Lower leg skin (tissue), 4 donors: ENCODE results near the gene ZP2. TPM values are rescaled to one million over a fixed set of nuclear protein-coding genes. Genes with fewer than 3 reads are reported as not detected.

Experiments
- DNase-seq, 2 donors: peaks; one replicate each; pipeline ENCODE4 v3.0.0-alpha.2; 2019; ENCODE audit warnings: low spot score in 2 of 2
- H3K4me3 ChIP-seq: fragments of 200-600 bp; sonication (generic); 2 replicates; pipeline ENCODE4 v1.5.1; 2017; ENCODE audit warnings: mild to moderate bottlenecking, low read depth; ENCODE audit not compliant: poor library complexity, severe bottlenecking
- POLR2A ChIP-seq, 2 donors: fragments of 450-650 bp; IDR thresholded peaks; one replicate each; pipeline ENCODE4 v1.6.1; 2016 to 2017; ENCODE audit warnings: antibody characterized with exemption in 2 of 2, mild to moderate bottlenecking in 1 of 2, moderate library complexity in 1 of 2
- WGBS, 2 donors: methylation state at CpG; one replicate each; pipeline ENCODE4 v1.1.5; 2018; 5-methylcytosine and 5-hydroxymethylcytosine counted together
- intact Hi-C: fragments of 100-400 bp; cut with DNase I; formaldehyde crosslinking; loops from one replicate; pipeline ENCODE4 v1.15.0; 2023; ENCODE audit warnings: low total_unique reads
- total RNA-seq, 4 donors: library from RNA; depleted of rRNA; stranded (reverse); fragments of >200 nt; gene quantifications; one replicate each; pipeline ENCODE4 v1.1.0, GENCODE V29; 2016
- TF ChIP-seq, protein P1 (sequence below), 3 donors: fragments of 450-650 bp; IDR thresholded peaks; one replicate each; pipeline ENCODE4 v1.5.1; 2016; ENCODE audit warnings: antibody characterized with exemption in 3 of 3, mild to moderate bottlenecking in 3 of 3, moderate library complexity in 2 of 3

Gene ZP2
- total RNA-seq, 4 donors from 2014 or later: 0.32 TPM; not detected in 3

DNA sequence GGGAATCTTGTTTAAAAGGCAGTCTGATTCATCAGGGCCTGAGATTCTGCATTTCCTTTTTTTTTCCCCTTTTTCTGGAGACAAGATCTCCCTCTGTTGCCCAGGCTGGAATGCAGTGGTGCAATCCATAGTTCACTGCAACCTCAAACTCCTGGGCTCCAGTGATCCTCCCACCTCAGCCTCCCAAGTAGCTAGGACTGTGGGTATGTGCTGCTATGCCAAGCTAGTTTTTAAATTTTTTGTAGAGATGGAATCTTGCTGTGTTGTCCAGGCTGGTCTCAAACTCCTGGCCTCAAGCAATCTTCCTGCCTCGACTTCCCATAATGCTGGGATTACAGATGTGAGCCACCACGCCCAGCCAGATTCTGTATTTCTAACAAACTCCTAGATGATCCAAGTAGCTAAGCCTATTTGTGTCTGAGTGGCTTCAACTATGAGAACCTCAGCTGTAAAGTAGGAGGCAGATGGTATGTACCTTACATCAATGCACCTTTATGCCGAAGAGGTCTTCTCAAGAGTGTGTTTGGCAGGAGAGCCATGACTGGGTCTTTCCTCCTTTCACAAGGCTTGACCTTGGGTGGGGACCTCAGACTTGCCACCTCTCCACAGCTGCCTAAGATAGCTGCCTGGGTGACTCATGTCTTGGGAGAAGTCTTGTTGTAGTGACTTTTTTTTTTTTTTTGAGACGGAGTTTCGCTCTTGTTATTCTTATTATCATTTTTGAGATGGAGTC lies 42.0 kb downstream of the ZP2 start:
- no peak for DNase-seq
- intact Hi-C loops: no loop called here
- WGBS, 2 donors: 71 to 72% methylated on average over 5 of the region's 5 CpGs
- H3K4me3 ChIP-seq: no peak overlapping the region
- no peak for TF ChIP-seq POLR2A (IDR thresholded peaks at IDR 0.05)
- TF ChIP-seq, protein P1, sequence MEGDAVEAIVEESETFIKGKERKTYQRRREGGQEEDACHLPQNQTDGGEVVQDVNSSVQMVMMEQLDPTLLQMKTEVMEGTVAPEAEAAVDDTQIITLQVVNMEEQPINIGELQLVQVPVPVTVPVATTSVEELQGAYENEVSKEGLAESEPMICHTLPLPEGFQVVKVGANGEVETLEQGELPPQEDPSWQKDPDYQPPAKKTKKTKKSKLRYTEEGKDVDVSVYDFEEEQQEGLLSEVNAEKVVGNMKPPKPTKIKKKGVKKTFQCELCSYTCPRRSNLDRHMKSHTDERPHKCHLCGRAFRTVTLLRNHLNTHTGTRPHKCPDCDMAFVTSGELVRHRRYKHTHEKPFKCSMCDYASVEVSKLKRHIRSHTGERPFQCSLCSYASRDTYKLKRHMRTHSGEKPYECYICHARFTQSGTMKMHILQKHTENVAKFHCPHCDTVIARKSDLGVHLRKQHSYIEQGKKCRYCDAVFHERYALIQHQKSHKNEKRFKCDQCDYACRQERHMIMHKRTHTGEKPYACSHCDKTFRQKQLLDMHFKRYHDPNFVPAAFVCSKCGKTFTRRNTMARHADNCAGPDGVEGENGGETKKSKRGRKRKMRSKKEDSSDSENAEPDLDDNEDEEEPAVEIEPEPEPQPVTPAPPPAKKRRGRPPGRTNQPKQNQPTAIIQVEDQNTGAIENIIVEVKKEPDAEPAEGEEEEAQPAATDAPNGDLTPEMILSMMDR (IDR thresholded peaks at IDR 0.05): no peak

- DNase-seq: no peak
- intact Hi-C loops: no loop called here
- WGBS, 2 donors: 97 to 98% methylated on average over 12 of the region's 12 CpGs
- H3K4me3 ChIP-seq: no peak overlapping the region
- no peak for TF ChIP-seq POLR2A (IDR thresholded peaks at IDR 0.05)
- TF ChIP-seq, protein P1 (IDR thresholded peaks at IDR 0.05): no peak
Observed at GRCh38 chr16:21167929-21168602, 43.3 kb downstream of the ZP2 start.

DNA sequence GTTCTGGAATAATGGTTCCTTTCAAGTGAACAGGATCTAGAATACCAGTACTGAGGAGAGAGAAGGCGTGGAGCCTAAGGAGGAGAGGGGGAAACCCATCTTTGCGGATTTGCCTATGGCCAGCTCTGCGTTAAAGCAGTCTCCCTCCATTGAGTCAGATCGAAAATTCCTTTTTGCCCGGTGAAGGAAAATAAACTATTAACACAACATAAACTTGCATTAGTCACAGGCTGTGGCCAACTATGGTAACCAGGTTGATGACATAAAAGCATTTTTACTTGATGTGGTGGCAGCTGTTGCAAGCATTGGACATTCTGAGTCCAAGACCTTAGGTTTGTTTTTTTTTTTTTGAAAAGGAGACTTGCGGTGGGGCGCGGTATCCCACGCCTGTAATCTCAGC lies 44.0 kb downstream of the ZP2 start:
- H3K4me3 ChIP-seq: no peak overlapping the region
- 94 to 97% methylated on average over 9 of the region's 9 CpGs for WGBS, 2 donors
- TF ChIP-seq, protein P1 (IDR thresholded peaks at IDR 0.05): no peak
- TF ChIP-seq POLR2A (IDR thresholded peaks at IDR 0.05): no peak
- no peak for DNase-seq
- intact Hi-C loops: no loop called here

DNA sequence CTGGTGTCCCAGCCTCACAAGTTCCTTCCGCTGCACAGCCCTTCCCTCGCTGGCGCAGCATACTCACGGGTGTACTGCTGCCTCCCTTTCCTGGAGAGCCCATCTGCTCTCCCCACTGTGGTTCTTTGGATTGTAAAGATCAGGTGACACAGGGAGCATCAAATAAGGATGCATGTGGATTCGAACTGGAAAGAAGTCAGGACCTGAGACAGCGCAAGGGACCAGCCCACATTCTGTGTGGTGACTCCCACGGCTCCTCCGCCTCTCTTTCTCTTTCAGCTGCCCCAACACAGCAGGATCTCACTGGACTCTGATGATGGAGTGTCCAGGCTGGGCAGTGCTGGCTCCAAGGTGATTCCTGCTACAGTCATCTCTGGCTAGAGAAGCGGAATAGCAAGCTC lies 44.8 kb downstream of the ZP2 start:
- DNase-seq: no peak
- no peak for TF ChIP-seq POLR2A (IDR thresholded peaks at IDR 0.05)
- TF ChIP-seq, protein P1 (IDR thresholded peaks at IDR 0.05): no peak
- intact Hi-C loops: no loop called here
- WGBS, 2 donors: 87 to 91% methylated on average over 9 of the region's 9 CpGs
- H3K4me3 ChIP-seq: no peak overlapping the region

GRCh38 chr16:21164521-21165168 lies 46.7 kb downstream of the ZP2 start:
- 88 to 93% methylated on average over 7 of the region's 7 CpGs for WGBS, 2 donors
- no peak for DNase-seq
- intact Hi-C loops: no loop called here
- TF ChIP-seq, protein P1 (IDR thresholded peaks at IDR 0.05): no peak
- TF ChIP-seq POLR2A (IDR thresholded peaks at IDR 0.05): no peak
- no peak overlapping the region for H3K4me3 ChIP-seq
